Vagina (tissue), 2 donors: Measurements from ENCODE around the gene KRT17. TPM values are rescaled to one million over a fixed set of nuclear protein-coding genes. Genes with fewer than 3 reads are reported as not detected.

ENCODE experiments used
- DNase-seq, 2 donors: peaks; one replicate each; pipeline ENCODE4 v3.0.0-alpha.2; 2017; ENCODE audit errors: extremely low spot score in 2 of 2
- H3K27ac ChIP-seq: fragments of 200-600 bp; sonication (generic); one replicate; pipeline ENCODE4 v1.5.1; 2019
- H3K27me3 ChIP-seq: fragments of 200-600 bp; sonication (generic); one replicate; pipeline ENCODE4 v1.5.1; 2019
- H3K36me3 ChIP-seq, 2 donors: fragments of 200-600 bp; sonication (generic); one replicate each; pipeline ENCODE4 v1.5.1; 2017 to 2019
- H3K4me1 ChIP-seq: fragments of 200-600 bp; sonication (generic); one replicate; pipeline ENCODE4 v1.5.1; 2019
- H3K4me3 ChIP-seq, 2 donors: fragments of 200-600 bp; sonication (generic); 1 replicate in 1 of 2; 2 replicates in 1 of 2; pipeline ENCODE4 v1.5.1; 2016 to 2019
- H3K9me3 ChIP-seq: fragments of 200-600 bp; sonication (generic); one replicate; pipeline ENCODE4 v1.5.1; 2019
- CTCF ChIP-seq, 3 experiments: fragments of 450-650 bp in 2 of 3; fragments of 200-600 bp in 1 of 3; sonication (generic) in 1 of 3; IDR thresholded peaks; one replicate each; pipeline ENCODE4 v1.5.1; 2017 to 2019; ENCODE audit warnings: antibody characterized with exemption in 3 of 3, mild to moderate bottlenecking in 2 of 3, moderate library complexity in 2 of 3
- POLR2A ChIP-seq, 2 donors: fragments of 450-650 bp; IDR thresholded peaks; one replicate each; pipeline ENCODE4 v1.6.1; 2017; ENCODE audit warnings: antibody characterized with exemption in 2 of 2, mild to moderate bottlenecking in 2 of 2, moderate library complexity in 2 of 2
- POLR2AphosphoS5 ChIP-seq, 2 donors: sonication (generic); formaldehyde crosslinking; IDR thresholded peaks; one replicate each; pipeline ENCODE4 v1.9.0; 2017; ENCODE audit warnings: antibody characterized with exemption in 2 of 2, mild to moderate bottlenecking in 2 of 2, low read depth in 1 of 2; ENCODE audit not compliant: insufficient read depth in 1 of 2
- intact Hi-C: fragments of 100-400 bp; cut with DNase I; formaldehyde crosslinking; loops from one replicate; pipeline ENCODE4 v1.15.1; 2023
- total RNA-seq: library from RNA; depleted of rRNA; stranded (reverse); fragments of >200 nt; gene quantifications from one replicate; pipeline ENCODE4 v1.2.3, GENCODE V29; 2016

KRT17 gene
- total RNA-seq, 1 donor from 2014 or later, result 165 TPM

- Histone ChIP-seq H3K27me3 (no peaks in the 10 kb centered on the region), H3K4me1 (peaks cover 25% of the 10 kb centered on the region), H3K27ac (peak overlapping the region; percentile 60), H3K4me3 (no peak overlapping the region), H3K9me3 (no peaks in the 10 kb centered on the region), H3K36me3 (no peaks in the 10 kb centered on the region)
- intact Hi-C loops, result no loop called here
- TF ChIP-seq CTCF (IDR thresholded peaks at IDR 0.05) (no peak), POLR2AphosphoS5 (IDR thresholded peaks at IDR 0.05; ENCODE audit: insufficient read depth in 1 of 2, low read depth in 1 of 2) (no peak), POLR2A (IDR thresholded peaks at IDR 0.05) (no peak)
- DNase-seq, result no peak
Observed at GRCh38 chr17:41581366-41582060, 42.9 kb downstream of the KRT17 start.

- DNase-seq, result peak in 1 of 2 donors; percentile 85
- Histone ChIP-seq H3K27me3 (no peaks in the 10 kb centered on the region), H3K4me1 (peaks cover 25% of the 10 kb centered on the region), H3K27ac (peak overlapping the region; percentile 60), H3K9me3 (no peaks in the 10 kb centered on the region), H3K4me3 (no peak overlapping the region), H3K36me3 (no peaks in the 10 kb centered on the region)
- no peak for TF ChIP-seq CTCF (IDR thresholded peaks at IDR 0.05)
- no peak for TF ChIP-seq POLR2A (IDR thresholded peaks at IDR 0.05)
- no peak for TF ChIP-seq POLR2AphosphoS5 (IDR thresholded peaks at IDR 0.05; ENCODE audit: insufficient read depth in 1 of 2, low read depth in 1 of 2)
- intact Hi-C loops, result no loop called here
Observed at GRCh38 chr17:41580687-41581365, 43.5 kb downstream of the KRT17 start.

GRCh38 chr17:41580244-41580575, 44.2 kb downstream of the KRT17 start:
- Histone ChIP-seq H3K9me3 (no peaks in the 10 kb centered on the region), H3K4me3 (no peak overlapping the region), H3K27ac (peak overlapping the region; percentile 60), H3K36me3 (no peaks in the 10 kb centered on the region), H3K4me1 (peaks cover 25% of the 10 kb centered on the region), H3K27me3 (no peaks in the 10 kb centered on the region)
- DNase-seq, result no peak
- TF ChIP-seq POLR2AphosphoS5 (IDR thresholded peaks at IDR 0.05; ENCODE audit: insufficient read depth in 1 of 2, low read depth in 1 of 2) (no peak), CTCF (IDR thresholded peaks at IDR 0.05) (no peak), POLR2A (IDR thresholded peaks at IDR 0.05) (no peak)
- intact Hi-C loops, result no loop called here

- intact Hi-C loops, result no loop called here
- H3K27me3 ChIP-seq, result no peaks in the 10 kb centered on the region
Observed at GRCh38 chr17:41579484-41580243, 44.7 kb downstream of the KRT17 start.

More at GRCh38 chr17:41579484-41580243, 44.7 kb downstream of the KRT17 start:
- Histone ChIP-seq H3K4me3 (no peak overlapping the region), H3K9me3 (no peaks in the 10 kb centered on the region), H3K4me1 (peaks cover 25% of the 10 kb centered on the region), H3K27ac (peak overlapping the region; percentile 60), H3K36me3 (no peaks in the 10 kb centered on the region)
- TF ChIP-seq POLR2A (IDR thresholded peaks at IDR 0.05), result peak in 1 of 2 donors; percentile 47
- peak; percentile 27 to 79 (median 46) for TF ChIP-seq CTCF (IDR thresholded peaks at IDR 0.05)
- TF ChIP-seq POLR2AphosphoS5 (IDR thresholded peaks at IDR 0.05; ENCODE audit: insufficient read depth in 1 of 2, low read depth in 1 of 2), result peak; percentile 63 to 69
- peak in 1 of 2 donors; percentile 90 for DNase-seq
